Left lung (tissue), 10 donors: ENCODE results near the gene L3HYPDH. TPM values are rescaled to one million over a fixed set of nuclear protein-coding genes. Genes with fewer than 3 reads are reported as not detected.

Experiments used
- ATAC-seq: fragments of 200-7000 bp; cut with Tn5 transposase; one replicate; pipeline ENCODE4 v1.9.1; 2020; ENCODE audit warnings: moderate library complexity
- DNase-seq, 4 donors: peaks; one replicate each; pipeline ENCODE4 v3.0.0-alpha.2; 2013 to 2020
- H3K27ac ChIP-seq, 2 donors: fragments of 200-600 bp; sonication (generic) in 1 of 2; one replicate each; pipeline versions ENCODE4 v1.5.0 to v1.8.0; 2020 to 2021
- H3K27me3 ChIP-seq, 2 donors: fragments of 200-600 bp; sonication (generic) in 1 of 2; one replicate each; pipeline versions ENCODE4 v1.5.0 to v1.8.0; 2020 to 2021
- H3K36me3 ChIP-seq, 2 donors: fragments of 200-600 bp; sonication (generic) in 1 of 2; one replicate each; pipeline versions ENCODE4 v1.5.0 to v1.8.0; 2020 to 2021
- H3K4me1 ChIP-seq, 2 donors: fragments of 200-600 bp; one replicate each; pipeline ENCODE4 v1.8.0; 2021
- H3K4me3 ChIP-seq, 2 donors: fragments of 200-600 bp; sonication (generic) in 1 of 2; one replicate each; pipeline versions ENCODE4 v1.5.0 to v1.8.0; 2020 to 2021; ENCODE audit warnings: mild to moderate bottlenecking in 1 of 2
- H3K9me3 ChIP-seq, 2 donors: fragments of 200-600 bp; sonication (generic) in 1 of 2; one replicate each; pipeline versions ENCODE4 v1.5.0 to v1.8.0; 2020 to 2021
- CTCF ChIP-seq, 2 donors: fragments of 200-600 bp; sonication (generic) in 1 of 2; IDR thresholded peaks; one replicate each; pipeline versions ENCODE4 v1.5.0 to v1.8.0; 2021; ENCODE audit warnings: antibody characterized with exemption in 2 of 2
- intact Hi-C, 2 donors: fragments of 100-400 bp; cut with DNase I; formaldehyde crosslinking; loops; one replicate each; pipeline versions ENCODE4 v1.11.2 to v1.14.2; 2022
- polyA plus RNA-seq, 6 donors: library from polyadenylated mRNA; unstranded; fragments of 120-200 nt; gene quantifications; one replicate each; pipeline ENCODE4 v1.2.1, GENCODE V29; 2013; ENCODE audit not compliant: insufficient read length in 6 of 6
- total RNA-seq, 2 donors: library from RNA; stranded (reverse); fragmentation: NEBNext Ultra II Directional; extraction: Animal tissue kit (Norgen Biotek cat#: 25700); gene quantifications; one replicate each; pipeline ENCODE4 v1.2.1, GENCODE V29; 2021
- donor health status: DM: no; HTN: yes; CAD: no.
- donor health status: DM: no; HTN: no; CAD: no.

L3HYPDH gene
- total and polyA plus RNA-seq, 8 donors: 15.8 to 54.9 (median 45.9) TPM

- Histone ChIP-seq H3K4me3 (no peak overlapping the region), H3K36me3 (peaks cover 5 to 18% of the 10 kb centered on the region in 2 donors), H3K4me1 (no peaks in the 10 kb centered on the region), H3K27me3 (no peaks in the 10 kb centered on the region), H3K9me3 (no peaks in the 10 kb centered on the region), H3K27ac (no peak overlapping the region)
- ATAC-seq (no peak), DNase-seq (no peak)
- intact Hi-C loops: loop anchor here in 1 of 2 donors (10.0 kb wide), 1 partner anchor 67 kb away; the partner anchor contains the start of gene CCDC175
- TF ChIP-seq CTCF (IDR thresholded peaks at IDR 0.05): no peak
Measured at GRCh38 chr14:59507752-59508103, 23.5 kb upstream of the L3HYPDH start.

DNA sequence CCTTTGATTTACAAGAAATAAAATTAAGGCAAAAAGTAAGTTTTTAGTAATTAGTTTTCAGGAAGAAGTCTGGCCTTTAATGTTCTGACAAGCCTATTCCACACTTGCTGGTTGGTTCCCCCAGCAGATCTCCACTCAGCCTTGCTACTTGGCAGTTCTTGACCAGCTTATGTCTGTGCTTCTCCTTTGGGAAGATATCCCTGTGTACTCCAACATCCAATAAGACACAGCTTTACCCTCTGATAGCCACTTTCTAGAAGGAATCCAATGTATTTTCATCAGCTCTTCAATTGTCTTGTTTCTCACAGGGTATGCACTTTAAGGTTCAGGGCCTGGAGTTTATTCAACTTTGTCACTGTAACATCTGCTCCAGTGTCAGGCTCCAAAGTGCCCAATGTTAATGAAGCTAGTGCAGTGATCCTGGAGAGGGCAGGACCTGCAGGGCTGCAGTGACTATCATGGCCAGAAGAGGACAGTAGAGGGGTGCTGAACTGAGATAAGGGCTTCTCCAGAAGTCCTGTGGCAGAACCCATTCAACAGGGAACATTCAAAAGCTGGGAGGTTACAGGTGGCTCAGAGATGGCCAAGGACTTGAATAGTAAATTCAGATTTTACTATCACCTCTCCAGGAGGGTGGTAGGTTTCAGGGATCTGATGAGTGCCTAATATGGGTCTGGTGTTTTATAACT lies 23.0 kb upstream of the L3HYPDH start:
- DNase-seq: peak in 1 of 4 donors; percentile 44
- Histone ChIP-seq H3K9me3 (no peaks in the 10 kb centered on the region), H3K4me1 (no peaks in the 10 kb centered on the region), H3K36me3 (peaks cover 5 to 18% of the 10 kb centered on the region in 2 donors), H3K4me3 (no peak overlapping the region), H3K27me3 (no peaks in the 10 kb centered on the region), H3K27ac (no peak overlapping the region)
- ATAC-seq: peak; percentile 93
- peak; percentile 60 to 65 for TF ChIP-seq CTCF (IDR thresholded peaks at IDR 0.05)
- intact Hi-C loops: loop anchor here in 1 of 2 donors (10.0 kb wide), 1 partner anchor 68 kb away; the partner anchor contains the start of gene CCDC175

- Histone ChIP-seq H3K36me3 (peaks cover 5 to 35% of the 10 kb centered on the region in 2 donors), H3K4me3 (no peak overlapping the region), H3K9me3 (no peaks in the 10 kb centered on the region), H3K4me1 (no peaks in the 10 kb centered on the region), H3K27ac (no peak overlapping the region), H3K27me3 (no peaks in the 10 kb centered on the region)
- DNase-seq (no peak), ATAC-seq (no peak)
- intact Hi-C loops: loop anchor here in 1 of 2 donors (10.0 kb wide), 1 partner anchor 72 kb away; the partner anchor contains the start of gene CCDC175
- TF ChIP-seq CTCF (IDR thresholded peaks at IDR 0.05): no peak
Measured at GRCh38 chr14:59503256-59503655, 19.0 kb upstream of the L3HYPDH start.

DNA sequence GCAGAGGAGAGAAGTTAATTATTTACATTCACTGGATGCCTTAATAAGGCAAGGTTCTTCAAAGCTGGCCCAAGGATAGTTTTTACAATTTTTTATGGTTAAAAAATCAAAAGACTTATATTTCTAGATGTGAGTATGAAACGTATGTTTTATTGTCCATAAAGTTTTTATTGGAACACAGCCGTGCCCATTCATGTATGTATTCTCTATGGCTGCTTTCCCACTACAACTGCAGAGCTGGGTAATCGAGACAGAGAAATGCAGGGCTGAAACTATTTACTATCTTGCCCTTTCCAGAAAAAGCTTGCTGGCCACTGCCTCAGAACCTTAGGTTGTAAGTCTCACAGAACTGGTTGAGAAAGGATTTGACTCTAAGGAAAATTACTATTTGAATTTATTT lies 16.5 kb upstream of the L3HYPDH start:
- Histone ChIP-seq H3K27ac (no peak overlapping the region), H3K27me3 (no peaks in the 10 kb centered on the region), H3K4me1 (no peaks in the 10 kb centered on the region), H3K9me3 (no peaks in the 10 kb centered on the region), H3K36me3 (peaks cover 5 to 57% of the 10 kb centered on the region in 2 donors), H3K4me3 (no peak overlapping the region)
- no peak for DNase-seq
- no peak for ATAC-seq
- intact Hi-C loops: loop anchor here in 1 of 2 donors (10.0 kb wide), 1 partner anchor 74 kb away; the partner anchor contains the start of gene CCDC175
- TF ChIP-seq CTCF (IDR thresholded peaks at IDR 0.05): no peak

GRCh38 chr14:59492384-59492783 lies 8.2 kb upstream of the L3HYPDH start:
- DNase-seq: no peak
- no peak for TF ChIP-seq CTCF (IDR thresholded peaks at IDR 0.05)
- no peak overlapping the region for H3K27ac ChIP-seq
- intact Hi-C loops: no loop called here
- no peaks in the 10 kb centered on the region for H3K9me3 ChIP-seq
- ATAC-seq: no peak
- H3K4me1 ChIP-seq: peaks cover 0 to 6% of the 10 kb centered on the region in 2 donors
- H3K27me3 ChIP-seq: no peaks in the 10 kb centered on the region
- H3K4me3 ChIP-seq: no peak overlapping the region
- H3K36me3 ChIP-seq: peaks cover 0 to 88% of the 10 kb centered on the region in 2 donors
